ENCODE results near the gene GPC5.

GRCh38 chr13:91357613-91358386 is 40.6 kb upstream of the GPC5 start:
- TF ChIP-seq CTCF (IDR thresholded peaks at IDR 0.05; ENCODE audit: low read depth, low read length) = no peak
- TF ChIP-seq EZH2phosphoT487 (IDR thresholded peaks at IDR 0.05; ENCODE audit: low read depth) = no peak

Measured in OCI-LY3 (cell line).